GM19099 (cell line): ENCODE data around the gene HOXD11.

Experiments used
- POLR2A ChIP-seq: IDR thresholded peaks from 3 replicates; pipeline ENCODE4 v1.6.1; 2011; ENCODE audit warnings: low read depth; ENCODE audit not compliant: insufficient read length; ENCODE audit errors: extremely low read depth

HOXD11 gene

GRCh38 chr2:176158186-176158591 lies 51.1 kb downstream of the HOXD11 start:
- TF ChIP-seq POLR2A: no peak

GRCh38 chr2:176158855-176159662 lies 52.0 kb downstream of the HOXD11 start:
- no peak for TF ChIP-seq POLR2A
